ENCODE results near the gene ALG14. TPM values are rescaled to one million over a fixed set of nuclear protein-coding genes. Genes with fewer than 3 reads are reported as not detected.
"Not testable (repeated sequence)": the region's sequence is repeated elsewhere in the genome, so short reads cannot be mapped to it uniquely, and the experiment has no call there.

ALG14 gene
- total RNA-seq, 3 donors from 2014 or later, result 5.9 to 16.8 (median 11.4) TPM

DNA sequence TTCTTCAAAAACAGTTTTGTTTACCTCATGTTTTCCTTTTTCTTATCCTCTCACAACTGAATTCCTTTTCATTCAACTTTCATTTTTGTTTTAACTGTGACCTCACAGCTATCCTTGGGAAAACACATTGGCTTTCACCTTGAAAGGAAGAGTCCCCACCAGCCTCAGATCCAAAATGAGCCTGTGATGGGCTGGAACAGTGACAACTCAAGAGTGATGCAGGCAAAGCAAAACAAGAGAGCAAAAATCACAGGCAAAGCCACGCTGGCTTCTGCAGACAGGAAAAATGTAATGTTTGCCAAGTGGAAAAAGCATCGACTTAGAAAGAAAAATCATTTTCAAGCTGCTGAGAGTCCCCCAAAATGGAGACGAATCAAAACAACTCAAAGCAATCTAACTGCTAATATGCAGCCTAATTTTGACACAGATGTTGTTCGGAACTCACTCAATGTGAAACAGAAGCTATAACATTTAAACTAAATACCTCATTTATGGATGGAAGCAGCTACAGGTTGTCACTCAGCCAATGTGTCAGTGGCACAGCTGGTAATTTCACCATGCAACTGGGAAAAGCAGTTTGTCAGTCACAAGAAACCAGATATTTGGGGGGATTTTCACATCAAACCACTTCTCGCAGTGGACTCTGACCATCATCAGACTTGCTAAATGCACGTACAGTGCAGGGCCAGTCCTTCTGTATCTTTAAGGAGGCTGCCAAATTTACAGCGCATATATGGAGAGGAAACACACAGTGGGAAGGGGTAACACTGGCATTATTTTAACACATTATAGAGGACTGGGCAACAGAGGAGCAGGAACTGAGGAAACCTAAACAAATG is 50.7 kb downstream of the ALG14 start:
- ATAC-seq (no peak), DNase-seq (no peak)

DNA sequence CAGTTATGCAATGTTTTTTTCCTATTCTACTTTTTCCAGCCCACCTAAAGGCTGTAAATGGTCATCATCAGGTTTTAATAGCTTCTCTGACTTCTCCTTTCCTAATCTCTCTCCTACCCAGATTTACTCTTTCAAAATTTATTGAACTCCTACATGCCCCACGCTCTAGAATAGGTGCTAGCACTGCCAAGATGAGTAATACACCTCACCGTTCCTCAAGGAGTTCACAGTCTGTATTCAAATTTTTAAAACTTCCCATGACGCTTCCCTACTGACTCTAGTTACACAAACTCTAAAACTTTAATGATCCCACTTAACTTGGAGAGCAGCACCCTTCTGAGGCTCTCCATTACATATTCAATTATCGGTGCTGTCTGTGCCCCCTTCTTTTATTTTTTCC is 51.6 kb downstream of the ALG14 start:
- Histone ChIP-seq H3K36me3 (ENCODE audit: low read depth) (peaks cover 2% of the 10 kb centered on the region), H3K4me3 (no peak overlapping the region), H3K4me1 (ENCODE audit: low read depth) (peaks cover 6% of the 10 kb centered on the region), H3K9me3 (no peaks in the 10 kb centered on the region)
- no peak for ATAC-seq
- no peak for DNase-seq
- TF ChIP-seq CTCF (IDR thresholded peaks at IDR 0.05), result no peak
- intact Hi-C loops (cut with DNase I, micrococcal nuclease), result no loop called here

More for the DNA sequence above, 50.7 kb downstream of the ALG14 start:
- H3K9me3 ChIP-seq, result no peaks in the 10 kb centered on the region
- intact Hi-C loops (cut with DNase I, micrococcal nuclease), result no loop called here
- no peak overlapping the region for H3K4me3 ChIP-seq
- no peak for TF ChIP-seq CTCF (IDR thresholded peaks at IDR 0.05)
- H3K36me3 ChIP-seq (ENCODE audit: low read depth), result no peaks in the 10 kb centered on the region
- peaks cover 6% of the 10 kb centered on the region for H3K4me1 ChIP-seq (ENCODE audit: low read depth)

GRCh38 chr1:95019466-95019865 is 53.3 kb downstream of the ALG14 start:
- DNase-seq; intact Hi-C loops (cut with DNase I, micrococcal nuclease); H3K4me3 ChIP-seq; H3K4me1 ChIP-seq (ENCODE audit: low read depth); ATAC-seq; H3K9me3 ChIP-seq; H3K36me3 ChIP-seq (ENCODE audit: low read depth): not testable (repeated sequence)

DNA sequence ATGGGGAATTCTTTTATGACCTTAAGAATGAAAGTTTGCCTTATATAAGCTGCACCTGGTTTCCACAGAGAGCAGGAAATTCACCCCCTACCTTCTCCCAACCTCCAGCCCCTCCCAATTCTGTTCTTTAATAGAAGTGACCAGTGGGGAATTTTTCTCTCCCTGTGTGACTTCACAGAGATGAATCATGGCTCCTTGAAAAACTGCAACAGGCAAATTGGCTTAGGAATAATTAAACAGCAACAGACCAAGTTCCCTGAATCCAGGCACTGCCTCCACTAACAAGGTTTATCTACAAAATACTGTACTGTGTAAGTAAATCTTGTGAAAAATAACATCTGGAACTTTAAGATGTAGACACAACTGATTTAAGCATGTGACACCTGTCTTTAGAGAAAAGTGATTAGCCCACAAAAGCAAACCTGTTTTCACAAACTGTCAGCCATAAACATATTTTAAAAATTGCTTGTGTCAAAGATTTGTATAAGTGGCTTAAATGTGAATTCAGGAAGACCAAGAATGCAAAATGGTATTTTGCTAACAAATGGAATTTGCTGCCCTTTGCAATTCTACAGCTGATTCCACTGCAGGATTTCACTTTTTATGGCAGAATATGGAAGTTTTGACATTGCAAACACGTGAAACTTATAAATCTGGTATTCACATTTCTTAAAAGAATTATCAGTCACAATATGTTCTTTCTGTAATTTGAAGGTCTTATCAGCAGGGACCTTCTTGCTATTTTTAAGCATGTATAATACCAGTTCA is 54.0 kb downstream of the ALG14 start:
- no peak for DNase-seq
- intact Hi-C loops (cut with DNase I, micrococcal nuclease), result no loop called here

GRCh38 chr1:95017775-95018174 is 55.0 kb downstream of the ALG14 start:
- TF ChIP-seq CTCF (IDR thresholded peaks at IDR 0.05), result no peak
- Histone ChIP-seq H3K4me1 (ENCODE audit: low read depth) (peaks cover 6% of the 10 kb centered on the region), H3K4me3 (no peak overlapping the region), H3K9me3 (no peaks in the 10 kb centered on the region), H3K36me3 (ENCODE audit: low read depth) (peaks cover 3% of the 10 kb centered on the region)
- DNase-seq (no peak), ATAC-seq (peak; percentile 24)
- intact Hi-C loops (cut with DNase I, micrococcal nuclease), result no loop called here

More for the DNA sequence above, 54.0 kb downstream of the ALG14 start:
- no peaks in the 10 kb centered on the region for H3K9me3 ChIP-seq
- no peak for TF ChIP-seq CTCF (IDR thresholded peaks at IDR 0.05)
- no peak overlapping the region for H3K4me3 ChIP-seq
- peaks cover 3% of the 10 kb centered on the region for H3K36me3 ChIP-seq (ENCODE audit: low read depth)
- peaks cover 6% of the 10 kb centered on the region for H3K4me1 ChIP-seq (ENCODE audit: low read depth)
- ATAC-seq, result peak; percentile 88

GRCh38 chr1:95015076-95015475 is 57.7 kb downstream of the ALG14 start:
- Histone ChIP-seq H3K9me3 (no peaks in the 10 kb centered on the region), H3K4me3 (no peak overlapping the region), H3K36me3 (ENCODE audit: low read depth) (peaks cover 3% of the 10 kb centered on the region), H3K4me1 (ENCODE audit: low read depth) (peaks cover 6% of the 10 kb centered on the region)
- DNase-seq, result no peak
- TF ChIP-seq CTCF (IDR thresholded peaks at IDR 0.05), result no peak
- no peak for ATAC-seq
- intact Hi-C loops (cut with DNase I, micrococcal nuclease), result no loop called here

Measured in mucosa of descending colon (tissue), 3 donors.